Activated CD8-positive, alpha-beta memory T cell treated with anti-CD3 and anti-CD28 coated beads, Interleukin-2, amount 50 U/mL, for 48 hours (primary cell): ENCODE measurements around the gene STRADA.

Source experiments
- DNase-seq: peaks from one replicate; pipeline ENCODE4 v3.0.0-alpha.2; 2020

The STRADA gene, protein sequence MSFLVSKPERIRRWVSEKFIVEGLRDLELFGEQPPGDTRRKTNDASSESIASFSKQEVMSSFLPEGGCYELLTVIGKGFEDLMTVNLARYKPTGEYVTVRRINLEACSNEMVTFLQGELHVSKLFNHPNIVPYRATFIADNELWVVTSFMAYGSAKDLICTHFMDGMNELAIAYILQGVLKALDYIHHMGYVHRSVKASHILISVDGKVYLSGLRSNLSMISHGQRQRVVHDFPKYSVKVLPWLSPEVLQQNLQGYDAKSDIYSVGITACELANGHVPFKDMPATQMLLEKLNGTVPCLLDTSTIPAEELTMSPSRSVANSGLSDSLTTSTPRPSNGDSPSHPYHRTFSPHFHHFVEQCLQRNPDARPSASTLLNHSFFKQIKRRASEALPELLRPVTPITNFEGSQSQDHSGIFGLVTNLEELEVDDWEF

GRCh38 chr17:63741408-63742173 is at the start of gene STRADA:
STRADA (minus strand) TSS chr17:63741799; CDS start chr17:63728369, 13,430 bp downstream.
- DNase-seq = peak; percentile 99

DNA sequence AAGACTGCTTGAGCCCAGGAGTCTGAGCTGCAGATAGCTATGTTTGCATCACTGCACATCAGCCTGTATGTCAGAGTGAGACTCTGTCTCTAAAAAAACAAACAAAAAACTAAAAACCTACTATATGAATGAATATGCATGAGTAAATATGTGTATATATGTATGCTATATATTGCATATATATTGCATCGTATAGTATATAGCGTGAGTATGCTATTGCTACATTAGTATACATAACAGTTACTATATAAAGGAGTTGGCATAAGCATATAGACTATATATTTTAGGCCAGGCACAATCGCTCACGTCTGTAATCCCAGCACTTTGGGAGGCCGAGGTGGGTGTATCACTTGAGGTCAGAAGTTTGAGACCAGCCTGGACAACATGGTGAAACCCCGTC is 48.5 kb upstream of the STRADA start:
- DNase-seq = no peak

DNA sequence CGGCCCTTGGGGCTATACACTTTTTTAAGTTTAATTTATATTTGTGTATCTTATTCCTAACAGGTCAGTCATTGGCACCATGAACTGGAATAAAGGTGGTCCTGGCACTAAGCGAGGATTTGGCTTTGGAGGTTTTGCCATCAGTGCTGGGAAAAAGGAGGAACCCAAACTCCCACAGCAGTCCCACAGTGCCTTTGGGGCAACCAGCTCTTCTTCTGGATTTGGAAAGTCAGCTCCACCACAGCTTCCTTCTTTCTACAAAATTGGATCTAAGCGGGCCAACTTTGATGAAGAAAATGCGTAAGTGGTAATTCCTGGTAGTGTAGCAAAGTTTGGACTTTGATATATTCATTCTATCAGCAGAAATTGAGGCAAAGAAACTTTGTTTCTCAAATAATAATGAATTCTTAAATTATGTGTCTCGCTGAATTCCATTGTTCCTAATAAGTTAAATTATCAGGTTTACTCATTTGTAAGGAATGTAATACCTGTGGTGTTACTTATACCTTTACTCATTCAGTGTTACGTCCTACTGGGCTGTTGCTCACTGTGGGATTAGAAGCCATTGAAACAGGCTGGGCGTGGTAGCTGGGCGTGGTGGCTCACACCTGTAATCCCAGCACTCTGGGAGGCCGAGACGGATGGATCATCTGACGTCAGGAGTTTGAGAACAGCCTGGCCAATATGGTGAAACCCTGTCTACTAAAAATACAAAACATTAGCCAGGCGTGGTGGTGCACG is 45.5 kb upstream of the STRADA start:
- no peak for DNase-seq

GRCh38 chr17:63786117-63786516 is 44.5 kb upstream of the STRADA start:
- no peak for DNase-seq

- no peak for DNase-seq
Observed at GRCh38 chr17:63785556-63785955, 44.0 kb upstream of the STRADA start.

DNA sequence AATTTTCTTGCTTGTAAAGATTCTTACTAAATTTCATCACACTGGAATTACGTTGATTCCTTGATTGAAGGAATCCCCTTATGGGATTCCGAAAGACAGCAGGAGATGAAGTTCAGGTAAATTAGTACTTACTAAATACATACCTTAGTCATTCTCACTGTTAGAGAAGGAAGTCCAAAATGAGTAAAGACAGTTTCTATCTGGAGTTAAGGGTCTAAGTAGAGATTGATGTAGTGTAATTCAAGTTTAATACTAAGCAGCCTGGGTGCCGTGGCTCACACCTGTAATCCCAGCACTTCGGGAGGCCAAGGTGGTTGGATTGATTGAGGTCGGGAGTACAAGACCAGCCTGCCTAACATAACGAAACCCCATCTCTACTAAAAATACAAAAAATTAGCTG is 41.9 kb upstream of the STRADA start:
- no peak for DNase-seq

DNA sequence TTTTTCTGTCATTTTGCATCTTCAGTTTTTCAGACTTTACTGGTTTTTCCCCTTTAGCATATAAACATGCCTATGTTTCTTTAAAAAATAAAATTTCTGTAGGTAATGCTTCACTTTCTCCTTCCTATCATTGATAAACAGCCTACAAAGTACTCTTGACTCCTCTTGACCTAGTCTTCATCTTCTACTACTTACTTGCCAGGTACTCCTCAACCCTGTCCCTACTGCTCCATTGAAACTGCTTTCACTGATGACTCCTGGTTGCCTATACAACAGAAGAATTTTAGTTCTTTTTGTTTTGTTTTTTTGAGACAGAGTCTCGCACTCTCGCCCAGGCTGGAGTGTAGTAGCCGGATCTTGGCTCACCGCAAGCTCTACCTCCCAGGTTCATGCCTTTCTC is 39.3 kb upstream of the STRADA start:
- DNase-seq = no peak

DNA sequence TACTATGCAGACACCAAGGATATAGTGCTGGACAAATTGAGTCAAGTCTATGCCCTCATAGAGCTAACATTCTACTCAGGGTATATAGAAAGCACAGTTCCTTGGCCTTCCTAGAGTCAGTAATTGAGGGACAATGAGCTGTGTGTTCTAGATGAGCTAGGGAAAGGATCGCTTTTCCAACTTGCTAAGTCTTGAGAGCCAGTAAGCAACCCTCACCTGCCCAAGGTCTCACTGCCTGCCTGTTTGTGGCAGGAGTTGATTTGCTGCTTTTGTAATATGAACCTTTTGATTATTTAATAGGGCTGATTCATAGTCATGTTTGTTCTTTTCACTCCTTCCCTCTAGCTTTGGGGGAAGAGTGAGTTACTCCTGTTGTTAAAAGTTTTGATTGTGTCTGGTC is 38.9 kb upstream of the STRADA start:
- DNase-seq = no peak

DNA sequence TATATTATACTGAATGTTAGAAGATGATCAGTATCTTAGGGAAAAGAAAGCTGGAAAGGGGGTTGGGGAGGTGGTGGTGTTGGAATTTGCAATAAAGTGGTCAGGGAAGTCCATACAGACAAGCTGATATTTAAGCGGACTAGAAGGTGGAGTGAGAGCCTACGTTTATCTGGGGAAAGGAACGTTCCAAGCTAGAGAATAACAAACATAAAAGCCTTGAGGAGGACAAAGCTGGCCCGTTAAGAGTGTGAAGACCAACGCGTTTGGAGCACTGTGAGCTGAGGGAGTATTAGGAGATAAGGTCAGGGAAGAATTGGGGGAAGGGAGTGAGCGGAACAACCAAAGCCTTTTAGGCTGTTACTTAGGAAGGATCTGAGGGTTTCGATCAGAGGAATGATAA is 33.8 kb upstream of the STRADA start:
- DNase-seq = no peak

DNA sequence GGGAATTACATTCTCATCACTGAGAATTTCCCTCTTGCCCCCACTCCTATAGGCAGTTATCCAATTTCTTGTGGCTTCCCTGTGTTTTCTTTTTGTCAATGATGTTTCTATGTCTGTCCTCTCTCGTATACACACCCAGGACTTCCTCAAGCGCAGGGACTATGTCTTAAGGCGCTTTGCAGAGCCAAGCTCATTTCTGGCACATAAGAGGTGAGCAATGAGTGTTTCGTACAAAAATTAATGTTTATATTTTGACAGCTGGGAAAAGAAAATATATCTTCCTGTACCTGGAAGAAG is 33.3 kb upstream of the STRADA start:
- no peak for DNase-seq

- DNase-seq = no peak
Observed at GRCh38 chr17:63774141-63774968, 32.8 kb upstream of the STRADA start, which contains the start of gene DDX42. DDX42 (plus strand) TSS chr17:63774170; CDS start chr17:63787050, 12,880 bp downstream.

DNA sequence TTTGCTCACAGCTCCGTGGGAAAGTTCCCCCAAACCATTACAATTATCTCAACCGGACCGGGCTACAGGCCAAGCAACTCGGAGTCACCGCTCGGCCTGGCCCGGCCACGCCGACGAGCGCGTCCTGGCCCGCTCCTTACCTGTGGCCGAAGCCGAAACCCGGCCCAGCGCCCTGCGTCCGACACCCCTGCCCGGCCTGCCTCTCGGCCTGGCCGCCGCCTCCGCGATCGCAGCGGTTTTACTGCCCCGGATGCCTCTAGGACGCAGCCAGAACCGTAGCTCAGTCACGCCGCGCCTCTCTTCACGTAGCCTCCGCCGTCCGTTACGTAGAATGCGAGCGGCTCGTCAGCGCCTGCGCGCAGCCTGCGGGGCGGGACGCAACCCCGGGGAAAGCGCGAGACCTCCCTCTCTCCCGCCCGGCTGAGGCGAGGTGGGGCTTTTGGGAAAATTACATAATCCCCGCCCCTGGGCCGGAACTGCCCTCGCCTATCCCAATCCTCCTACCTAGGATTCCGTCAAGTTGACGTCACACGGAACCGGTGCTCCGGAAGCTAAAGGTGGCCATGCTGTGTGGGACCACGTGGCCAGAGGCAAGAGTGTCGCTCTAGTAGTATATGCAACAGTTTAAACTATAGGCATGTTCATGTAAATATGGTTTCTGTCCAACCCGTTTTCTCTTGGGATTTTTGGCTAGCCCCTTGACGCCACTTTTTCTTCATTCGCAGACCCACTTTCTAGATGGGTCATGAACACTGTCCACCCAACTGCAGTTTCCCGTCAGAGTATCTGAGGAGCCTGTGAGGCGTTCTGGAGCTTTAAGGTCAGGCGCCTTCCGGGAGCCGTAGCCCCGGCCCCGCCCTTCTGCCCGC is 31.9 kb upstream of the STRADA start, which contains the start of gene CCDC47:
CCDC47 (minus strand) TSS at position 326 of the 869 bp plus-strand sequence. CDS start 7,422 bp downstream, outside the sequence.
- DNase-seq = peak; percentile 97

GRCh38 chr17:63772801-63773271 is 31.2 kb upstream of the STRADA start:
- no peak for DNase-seq

DNA sequence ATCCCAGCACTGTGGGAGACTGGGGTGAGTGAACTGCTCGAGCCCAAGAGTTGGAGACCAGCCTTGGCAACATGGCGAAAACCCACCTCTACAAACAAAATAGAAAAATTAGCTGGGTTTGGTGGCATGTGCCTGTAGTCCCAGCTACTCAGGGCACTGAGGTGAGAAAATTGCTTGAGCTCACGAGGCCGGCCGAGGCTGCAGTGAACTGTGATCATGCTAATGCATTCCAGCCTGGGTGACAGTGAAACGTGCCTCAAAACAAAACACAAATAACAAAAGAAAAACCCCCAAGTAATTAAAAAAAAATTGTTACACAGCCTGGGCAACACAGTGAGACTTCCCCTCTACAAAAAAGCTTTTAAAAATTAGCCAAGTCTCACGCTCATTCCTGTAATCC is 26.8 kb upstream of the STRADA start:
- no peak for DNase-seq

DNA sequence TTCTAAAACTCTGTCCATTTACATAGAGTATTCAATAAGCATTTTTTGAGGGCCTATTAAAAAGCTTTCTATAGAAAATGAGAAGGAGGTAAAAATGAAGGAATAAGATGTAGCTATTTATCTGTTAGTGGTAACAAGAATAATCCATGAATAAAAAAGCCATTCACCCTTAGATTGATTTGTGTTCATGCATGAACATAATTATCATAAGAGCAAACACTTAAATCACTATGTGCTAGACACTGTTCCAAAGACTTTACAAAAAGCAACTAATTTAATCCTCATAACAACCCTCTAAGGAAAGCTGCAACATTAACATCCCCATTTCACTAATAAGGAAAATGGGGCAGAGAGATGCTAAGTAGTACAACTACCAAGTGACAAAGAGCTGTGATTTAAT is 25.2 kb upstream of the STRADA start:
- no peak for DNase-seq

DNA sequence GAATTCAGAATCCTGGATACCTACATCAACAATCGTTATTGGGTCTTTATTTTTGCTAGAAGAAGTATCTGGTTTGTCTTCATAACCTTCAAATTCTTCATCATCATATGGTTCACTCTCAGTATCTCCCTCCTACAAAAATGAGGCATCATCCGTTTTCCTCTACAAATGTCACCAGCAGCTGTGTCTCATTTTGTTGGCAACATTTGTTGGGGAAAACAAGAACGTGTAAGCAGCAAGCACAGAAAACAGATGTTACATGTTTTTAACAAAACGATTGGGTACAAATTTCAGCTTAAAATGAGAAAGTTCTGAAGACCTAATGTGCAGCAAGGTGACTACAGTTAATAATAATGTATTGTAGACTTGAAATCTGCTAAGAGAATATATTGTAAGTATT is 23.1 kb upstream of the STRADA start:
- DNase-seq = no peak

DNA sequence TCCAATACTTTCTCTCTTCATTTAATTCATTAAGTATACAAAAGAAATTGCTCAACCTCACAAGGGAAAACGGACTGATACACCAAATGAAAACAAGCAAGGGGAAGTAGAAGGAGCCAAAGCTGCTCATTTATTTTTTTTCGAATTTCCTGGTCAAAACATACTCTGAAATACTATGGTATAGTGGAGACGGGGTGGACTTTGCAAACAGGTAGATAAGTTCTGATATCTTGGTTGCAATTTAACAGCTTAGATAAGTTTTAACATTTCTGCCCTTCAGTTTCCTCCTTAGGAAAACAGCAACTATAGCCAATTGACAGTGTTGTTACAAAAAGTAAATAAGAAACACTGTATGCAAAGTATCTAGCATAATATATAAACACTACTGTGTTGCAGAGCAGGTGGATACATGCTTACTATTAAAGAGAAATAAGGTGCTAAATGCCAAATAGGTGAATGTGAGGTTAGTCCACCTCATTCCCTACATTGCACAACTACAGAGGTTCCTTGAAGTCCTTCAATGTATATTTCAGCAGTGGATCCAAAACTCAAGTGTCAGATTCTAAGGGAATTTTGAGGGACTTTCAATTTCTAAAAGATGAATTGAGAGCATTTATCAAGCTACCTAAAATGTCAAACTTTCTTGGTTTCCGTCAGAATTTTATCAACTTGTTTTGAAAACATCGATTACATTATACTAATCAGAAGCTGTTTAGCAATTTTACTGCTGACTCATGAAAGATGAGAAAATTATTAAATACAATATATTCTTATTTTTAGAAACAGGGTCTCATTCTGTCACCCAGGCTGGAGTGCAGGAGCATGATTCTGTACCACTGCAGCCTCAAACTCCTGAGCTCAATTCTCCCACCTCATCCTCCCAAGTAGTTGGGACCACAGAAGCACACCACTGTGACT is 20.8 kb upstream of the STRADA start:
- no peak for DNase-seq

GRCh38 chr17:63760771-63761539 is 19.4 kb upstream of the STRADA start:
- DNase-seq = no peak

GRCh38 chr17:63758428-63758827 is 16.8 kb upstream of the STRADA start:
- DNase-seq = no peak
